Heart right ventricle (tissue), 16 donors: Measurements from ENCODE around the gene MAPKAP1. TPM values are rescaled to one million over a fixed set of nuclear protein-coding genes. Genes with fewer than 3 reads are reported as not detected.
"Not testable (repeated sequence)": the region's sequence is repeated elsewhere in the genome, so short reads cannot be mapped to it uniquely, and the experiment has no call there.

Source experiments
- ATAC-seq, 8 donors: fragments of 200-7000 bp; cut with Tn5 transposase; one replicate each; pipeline ENCODE4 v1.9.1; 2020; ENCODE audit warnings: mild to moderate bottlenecking in 8 of 8, moderate library complexity in 8 of 8, moderate number of reproducible peaks in 1 of 8
- DNase-seq, 2 donors: peaks; one replicate each; pipeline ENCODE4 v3.0.0-alpha.2; 2020
- H3K27ac ChIP-seq, 10 donors: fragments of 200-600 bp; sonication (generic) in 2 of 10; one replicate each; pipeline versions ENCODE4 v1.5.0 to v1.8.0; 2020 to 2022; ENCODE audit warnings: mild to moderate bottlenecking in 3 of 10
- H3K27me3 ChIP-seq, 7 donors: fragments of 200-600 bp; one replicate each; pipeline ENCODE4 v1.8.0; 2021 to 2022; ENCODE audit warnings: mild to moderate bottlenecking in 2 of 7
- H3K36me3 ChIP-seq, 9 donors: fragments of 200-600 bp; sonication (generic) in 1 of 9; one replicate each; pipeline versions ENCODE4 v1.5.0 to v1.8.0; 2020 to 2022; ENCODE audit warnings: mild to moderate bottlenecking in 2 of 9
- H3K4me1 ChIP-seq, 9 donors: fragments of 200-600 bp; sonication (generic) in 1 of 9; one replicate each; pipeline versions ENCODE4 v1.5.0 to v1.8.0; 2020 to 2022; ENCODE audit warnings: mild to moderate bottlenecking in 4 of 9
- H3K4me3 ChIP-seq, 10 donors: fragments of 200-600 bp; sonication (generic) in 2 of 10; one replicate each; pipeline versions ENCODE4 v1.5.0 to v1.8.0; 2020 to 2022; ENCODE audit warnings: mild to moderate bottlenecking in 7 of 10, moderate library complexity in 2 of 10
- H3K9me3 ChIP-seq, 11 donors: fragments of 200-600 bp in 10 of 11; sonication (generic) in 2 of 11; one replicate each; pipeline versions ENCODE4 v1.5.0 to v1.8.0; 2013 to 2022; ENCODE audit warnings: mild to moderate bottlenecking in 2 of 11, control low read depth in 1 of 11, moderate library complexity in 1 of 11
- CTCF ChIP-seq, 9 donors: fragments of 200-600 bp; sonication (generic) in 2 of 9; IDR thresholded peaks; one replicate each; pipeline versions ENCODE4 v1.5.0 to v1.8.0; 2021 to 2022; ENCODE audit warnings: antibody characterized with exemption in 9 of 9, mild to moderate bottlenecking in 5 of 9, moderate library complexity in 1 of 9
- WGBS, 2 donors: extraction: QIAGEN DNeasy Blood & Tissue Kit; methylation state at CpG; one replicate each; pipeline ENCODE4 v1.1.7; 2013; ENCODE audit warnings: inconsistent platforms in 1 of 2; 5-methylcytosine and 5-hydroxymethylcytosine counted together
- intact Hi-C, 10 donors: fragments of 100-400 bp; cut with DNase I; formaldehyde crosslinking; loops; one replicate each; pipeline versions ENCODE4 v1.11.1 to v1.14.2; 2022
- polyA plus RNA-seq, 2 donors: library from polyadenylated mRNA; stranded (reverse); fragments of 200-250 nt; gene quantifications; one replicate each; pipeline ENCODE4 v1.2.3, GENCODE V29; 2013
- total RNA-seq, 10 donors: library from RNA; stranded (reverse); fragmentation: NEBNext Ultra II Directional in 3 of 10; extraction: Animal tissue kit (Norgen Biotek cat#: 25700) in 3 of 10; gene quantifications; one replicate each; pipeline versions ENCODE4 v1.2.1 to v1.2.4, GENCODE V29; 2021 to 2023
- donor health status: Arrhythmogenic right ventricular cardiomyopathy.
- donor health status: ischemic (EF 13 %, LVEDD 7.1; RV severe dilation, severe dysfunction).
- donor health status: healthy with polysubstance abuse.
- donor health status: DM: no; HTN: yes; CAD: no.
- donor health status: DM: no; HTN: no; CAD: no.
- donor health status: ischemic (EF 25% LVEDD 6.9; RV normal size, moderate dysfunction).
- donor health status: ischemic (EF 25% LVEDD 5.7; RV mildly dilated, moderate dysfunction).
- donor health status: healthy.
- donor health status: DM: yes; HTN: yes; CAD: no.
- donor health status: Ischemic cardiomyopathy.
- donor health status: ischemic (EF 35%, LVEDD 5.7; RV mildly dilated, moderate dysfunction).
- donor health status: nonischemic (EF 11% LVEDD 7.7; RV severe dilation, severe dysfunction).
- donor health status: DM: yes; HTN: yes; CAD: no.
- donor health status: PGD.
- donor health status: ischemic (EF 29% LVEDD 5.4; RV normal size, mild dysfunction).
- donor health status: nonischemic (EF 23%, LVEDD 6.1; RV moderate dilation, normal function).

Gene MAPKAP1
- total and polyA plus RNA-seq, 12 donors, result 102 to 143 (median 116) TPM

GRCh38 chr9:125400725-125401716, 306.0 kb downstream of the MAPKAP1 start:
- intact Hi-C loops, result loop anchor here in 4 of 10 donors (10.0 kb wide), 4 partner anchors 234 to 1094 kb away; no protein-coding TSS in a partner anchor
- ATAC-seq, result no peak
- 80 to 84% methylated on average over 12 of the region's 12 CpGs for WGBS, 2 donors

GRCh38 chr9:125400232-125400631, 306.8 kb downstream of the MAPKAP1 start:
- not testable (repeated sequence) for ATAC-seq, H3K4me1 ChIP-seq, DNase-seq, H3K36me3 ChIP-seq, H3K4me3 ChIP-seq, H3K27ac ChIP-seq, H3K27me3 ChIP-seq, H3K9me3 ChIP-seq
- intact Hi-C loops, result loop anchor here in 4 of 10 donors (10.0 kb wide), 4 partner anchors 235 to 1095 kb away; no protein-coding TSS in a partner anchor
- 90 to 93% methylated on average over 8 of the region's 8 CpGs for WGBS, 2 donors

More at GRCh38 chr9:125400725-125401716, 306.0 kb downstream of the MAPKAP1 start:
- no peaks in the 10 kb centered on the region for H3K36me3 ChIP-seq
- H3K27ac ChIP-seq, result no peak overlapping the region
- H3K4me3 ChIP-seq, result no peak overlapping the region
- H3K9me3 ChIP-seq, result no peaks in the 10 kb centered on the region
- DNase-seq, result no peak
- H3K27me3 ChIP-seq, result no peaks in the 10 kb centered on the region
- TF ChIP-seq CTCF (IDR thresholded peaks at IDR 0.05), result no peak
- H3K4me1 ChIP-seq, result no peaks in the 10 kb centered on the region

- no peaks in the 10 kb centered on the region for H3K27me3 ChIP-seq
- WGBS, 2 donors, result 89 to 92% methylated on average over 20 of the region's 20 CpGs
- ATAC-seq (no peak), DNase-seq (no peak)
- H3K4me1 ChIP-seq, result no peaks in the 10 kb centered on the region
- intact Hi-C loops, result loop anchor here in 4 of 10 donors (10.0 kb wide), 4 partner anchors 235 to 1095 kb away; no protein-coding TSS in a partner anchor
- H3K4me3 ChIP-seq, result no peak overlapping the region
- no peak for TF ChIP-seq CTCF (IDR thresholded peaks at IDR 0.05)
- H3K36me3 ChIP-seq, result no peaks in the 10 kb centered on the region
- no peak overlapping the region for H3K27ac ChIP-seq
- no peaks in the 10 kb centered on the region for H3K9me3 ChIP-seq
Observed at GRCh38 chr9:125399666-125400065, 307.3 kb downstream of the MAPKAP1 start.

GRCh38 chr9:125399165-125399564, 307.8 kb downstream of the MAPKAP1 start:
- Histone ChIP-seq H3K36me3 (no peaks in the 10 kb centered on the region), H3K4me3 (no peak overlapping the region), H3K27me3 (no peaks in the 10 kb centered on the region), H3K9me3 (no peaks in the 10 kb centered on the region), H3K4me1 (no peaks in the 10 kb centered on the region), H3K27ac (no peak overlapping the region)
- ATAC-seq (no peak), DNase-seq (no peak)
- 92 to 93% methylated on average over 12 of the region's 12 CpGs for WGBS, 2 donors
- no peak for TF ChIP-seq CTCF (IDR thresholded peaks at IDR 0.05)
- intact Hi-C loops, result no loop called here
